PFSK-1 (cell line): ENCODE data around the gene TRPM5.

ENCODE experiments used
- POLR2AphosphoS5 ChIP-seq: IDR thresholded peaks from 2 replicates; pipeline ENCODE4 v1.6.1; 2012; ENCODE audit warnings: low read depth, mild to moderate bottlenecking, control low read depth, low read length, moderate library complexity
- TAF1 ChIP-seq: IDR thresholded peaks from 2 replicates; pipeline ENCODE4 v1.6.1; 2012; ENCODE audit warnings: low read length, control low read depth, borderline replicate concordance; ENCODE audit not compliant: insufficient read depth

- TF ChIP-seq TAF1 (no peak), POLR2AphosphoS5 (no peak)
Observed at GRCh38 chr11:2477254-2477653, 32.9 kb upstream of the TRPM5 start.
